Activated CD4-positive, alpha-beta T cell treated with anti-CD3 and anti-CD28 coated beads, Interleukin-2, Interleukin-4, amounts not matched to agents 100 ng/mL and 50 ng/mL, durations not matched to agents 16 hours and 8 hours (primary cell): Measurements from ENCODE around the gene ASB1.
"Not testable (repeated sequence)": the region's sequence is repeated elsewhere in the genome, so short reads cannot be mapped to it uniquely, and the experiment has no call there.

Source experiments
- DNase-seq: peaks from one replicate; pipeline ENCODE4 v3.0.0-alpha.2; 2020; ENCODE audit warnings: low spot score

The ASB1 gene

DNA sequence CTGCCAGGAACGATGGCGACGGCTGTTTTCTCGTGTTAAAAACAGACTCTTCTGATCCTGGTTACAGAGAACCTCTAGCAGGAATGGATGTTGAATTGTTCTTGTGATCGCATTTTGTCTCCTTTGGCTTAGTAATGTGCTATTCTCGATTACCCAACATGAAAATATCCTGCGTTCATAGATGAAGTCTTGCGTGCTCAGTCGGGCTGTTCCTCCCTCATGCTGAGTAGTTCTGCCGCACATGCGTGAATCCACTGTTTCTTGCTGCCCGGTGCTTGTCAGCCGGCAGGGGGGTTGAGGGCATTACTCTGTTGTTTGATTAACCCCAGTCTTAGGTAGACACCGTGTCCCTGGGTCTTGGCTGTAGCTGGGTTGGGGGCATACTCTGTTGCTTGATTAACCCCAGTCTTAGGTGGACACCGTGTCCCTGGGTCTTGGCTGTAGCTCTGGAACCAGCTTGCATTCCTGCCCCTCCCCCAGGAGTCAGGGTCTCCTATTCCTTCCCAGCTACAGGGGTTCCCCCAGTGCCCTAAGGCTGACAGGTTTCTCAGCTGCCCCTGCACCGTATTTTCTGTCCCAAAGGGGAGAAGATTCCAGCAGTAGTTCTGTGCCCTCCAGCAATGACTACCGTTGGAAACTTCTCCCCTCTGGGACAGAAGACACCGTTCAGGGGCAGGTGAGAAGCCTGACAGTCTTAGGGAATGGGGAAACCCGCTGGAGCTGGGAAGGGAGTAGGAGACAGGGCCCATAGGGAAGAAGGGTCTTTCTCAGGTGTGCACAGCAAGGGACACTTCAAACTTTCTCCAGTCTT is 22.1 kb upstream of the ASB1 start:
- no peak for DNase-seq

DNA sequence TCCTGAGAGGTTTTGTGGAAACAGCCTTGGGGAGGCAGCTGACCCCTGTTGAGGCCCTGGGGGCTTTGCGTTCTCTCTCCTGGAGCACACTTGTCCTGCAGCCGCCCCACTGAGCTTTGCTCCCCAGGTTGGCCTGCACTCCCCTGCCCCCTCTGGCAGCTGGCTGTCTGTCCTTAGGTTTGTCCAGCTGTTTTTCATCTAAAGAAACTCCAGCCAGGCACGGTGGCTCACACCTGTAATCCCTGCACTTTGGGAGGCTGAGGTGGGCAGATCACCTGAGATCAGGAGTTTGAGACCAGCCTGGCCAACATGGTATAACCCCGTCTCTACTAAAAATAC is 21.5 kb upstream of the ASB1 start:
- DNase-seq, result not testable (repeated sequence)

DNA sequence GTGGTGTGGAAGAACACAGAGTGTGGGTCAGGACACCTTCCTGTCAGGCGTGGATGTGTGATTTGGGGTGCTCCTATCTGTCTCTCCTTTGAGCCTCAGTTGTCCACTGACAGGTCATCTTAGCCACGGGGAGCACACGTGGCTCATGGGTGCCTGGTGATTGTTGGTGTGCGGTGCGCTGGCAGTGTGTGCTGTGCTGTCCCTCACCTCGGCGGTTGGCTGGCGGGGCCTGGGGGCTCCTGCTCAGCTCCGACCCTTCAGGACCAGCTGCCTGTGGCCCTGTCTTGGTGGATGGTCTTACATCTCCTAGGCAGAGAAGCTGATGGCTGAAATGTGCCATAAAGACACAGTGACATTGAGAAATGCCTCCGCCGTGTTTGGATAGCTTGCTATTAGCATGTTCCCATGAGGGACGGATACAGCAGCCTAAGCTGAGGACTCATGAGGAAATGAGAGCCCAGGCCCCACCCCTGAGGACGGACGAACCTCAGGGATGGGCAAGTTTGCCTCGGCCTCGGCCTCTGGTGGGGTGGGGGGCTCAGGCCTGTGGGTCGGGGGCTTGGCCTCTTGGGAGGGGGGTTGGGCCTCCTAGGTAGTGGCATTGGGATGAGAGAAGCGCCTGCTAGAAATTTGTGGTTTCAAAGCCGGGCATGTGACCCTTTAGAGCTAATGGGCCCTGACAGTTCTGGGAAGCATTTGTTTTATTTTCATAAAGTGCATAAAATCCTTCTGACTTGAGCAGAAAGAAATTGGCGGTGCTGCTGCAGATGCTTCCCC is 20.3 kb upstream of the ASB1 start:
- no peak for DNase-seq

DNA sequence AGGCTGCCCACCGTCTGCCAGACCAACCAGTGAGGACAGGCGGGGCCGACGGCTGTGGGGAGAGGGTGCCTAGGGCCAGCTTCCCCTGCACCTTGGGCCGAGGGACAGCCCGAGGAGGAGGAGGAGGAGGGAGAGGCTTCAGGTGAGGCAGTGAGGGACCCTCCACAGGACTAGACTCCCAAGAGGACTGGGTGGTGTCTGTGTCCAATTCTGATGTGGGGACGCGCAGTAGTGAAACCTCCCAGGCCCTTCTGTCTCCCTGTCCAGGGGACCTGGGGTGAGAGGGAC is 19.8 kb upstream of the ASB1 start:
- no peak for DNase-seq

DNA sequence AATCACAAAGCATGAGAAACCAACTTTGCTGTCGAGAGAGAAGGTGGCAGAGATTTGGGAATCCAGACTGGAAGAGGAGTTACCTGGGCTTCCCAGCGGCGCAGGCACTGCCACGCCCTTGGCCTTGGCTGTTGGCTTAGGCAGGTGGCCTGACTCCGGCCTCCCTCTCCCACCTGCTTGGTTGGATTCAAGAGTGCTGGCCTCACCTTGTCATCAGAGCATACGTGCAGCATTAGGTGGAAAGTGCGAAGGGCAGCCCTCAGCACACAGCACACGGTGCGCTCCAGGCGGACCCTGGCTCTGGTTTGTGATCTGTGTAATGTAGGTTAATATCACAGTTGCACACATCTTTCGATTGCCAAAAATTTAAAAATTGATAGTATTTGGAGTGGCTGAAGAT is 19.2 kb upstream of the ASB1 start:
- no peak for DNase-seq

GRCh38 chr2:238408615-238409340 is 17.9 kb upstream of the ASB1 start:
- no peak for DNase-seq

DNA sequence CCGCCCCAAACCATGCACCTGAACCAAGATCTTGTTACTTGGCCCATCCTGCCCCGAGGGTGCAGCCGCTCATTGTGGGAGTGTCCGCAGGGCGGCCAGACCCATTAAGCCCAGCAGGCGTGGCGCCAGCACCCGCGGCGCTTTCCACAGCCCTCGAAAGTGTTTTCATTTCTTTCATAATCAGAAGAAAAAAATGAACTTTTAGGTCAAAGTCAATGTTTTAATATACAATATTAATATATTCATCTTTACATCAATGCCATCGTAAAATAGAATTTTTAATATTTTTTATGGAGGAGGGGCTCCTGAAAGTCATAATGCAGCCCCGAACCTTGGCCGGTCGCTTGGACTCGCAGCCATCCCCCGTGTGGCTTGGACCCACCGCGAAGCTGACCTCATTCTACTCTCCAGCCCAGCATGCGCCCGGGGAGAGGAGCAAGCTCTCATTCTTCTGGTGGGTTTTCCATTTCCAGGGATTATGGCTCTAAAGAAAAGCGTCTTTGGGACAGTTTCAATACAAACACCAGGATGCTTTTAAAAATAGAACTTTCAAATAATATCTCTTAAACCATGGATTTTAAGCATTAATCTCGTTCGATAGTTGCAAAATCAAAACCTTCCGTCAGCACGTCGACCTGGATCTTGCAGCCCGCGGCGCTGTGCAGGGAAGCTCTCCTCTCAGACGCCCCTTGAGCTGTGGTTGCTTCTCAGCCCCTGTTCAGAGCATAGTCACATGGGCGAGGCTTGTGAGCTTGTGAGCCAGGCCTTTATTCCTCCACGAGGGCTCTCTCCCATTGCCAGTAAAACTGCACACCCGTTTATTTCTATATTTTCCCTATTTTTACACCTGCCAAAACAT is 17.2 kb upstream of the ASB1 start:
- DNase-seq, result no peak

DNA sequence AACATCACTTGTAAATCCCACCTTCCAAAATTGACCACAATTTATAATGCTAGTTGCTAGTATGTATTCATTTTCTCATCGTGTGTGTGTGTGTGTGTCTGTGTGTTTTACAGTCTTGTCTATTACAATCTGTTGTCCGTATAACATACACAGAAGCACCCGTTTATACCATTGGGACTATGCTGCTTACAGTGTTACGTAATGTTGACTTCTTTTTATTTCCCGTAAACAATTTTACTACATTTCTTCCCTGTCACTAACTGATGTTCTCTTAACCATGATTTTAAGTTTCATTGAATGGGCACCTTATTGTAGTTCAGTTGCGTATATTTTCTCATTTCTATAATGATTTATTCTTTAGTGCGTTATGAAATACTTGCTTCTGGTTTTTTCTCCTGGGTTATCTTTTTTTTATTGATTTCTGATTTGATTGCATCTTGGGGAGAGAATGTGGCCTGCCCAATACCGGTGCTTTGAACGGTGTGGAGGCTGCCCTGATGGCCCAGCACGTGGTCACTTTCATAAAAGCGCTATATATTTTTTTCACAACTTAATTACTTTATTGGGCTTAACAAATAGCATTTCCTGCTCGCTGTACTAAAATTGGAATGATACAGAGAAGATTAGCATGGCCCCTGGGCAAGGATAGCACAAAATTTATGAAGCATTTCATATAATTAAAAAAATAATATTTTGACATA is 14.5 kb upstream of the ASB1 start:
- DNase-seq, result no peak

DNA sequence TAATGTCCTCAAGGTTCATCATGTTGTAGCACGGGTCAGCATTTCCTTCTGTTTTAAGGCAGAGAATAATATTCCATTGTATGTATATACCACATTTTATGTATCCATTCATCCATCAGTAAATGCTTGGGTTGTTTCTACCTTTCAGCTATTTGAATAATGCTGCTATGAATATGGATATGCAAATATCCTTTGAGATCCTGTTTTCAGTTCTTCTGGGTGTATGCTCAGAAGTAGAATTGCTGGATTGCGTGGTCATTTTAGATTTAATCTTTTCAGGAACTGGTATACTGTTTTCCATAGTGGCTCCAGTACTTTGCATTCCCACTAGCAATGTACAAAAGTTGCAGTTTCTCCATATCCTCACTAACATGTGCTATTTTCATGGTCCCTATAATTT is 13.4 kb upstream of the ASB1 start:
- no peak for DNase-seq

- no peak for DNase-seq
Observed at GRCh38 chr2:238415036-238415764, 11.5 kb upstream of the ASB1 start.

- DNase-seq, result no peak
Observed at GRCh38 chr2:238415893-238416292, 10.8 kb upstream of the ASB1 start.

DNA sequence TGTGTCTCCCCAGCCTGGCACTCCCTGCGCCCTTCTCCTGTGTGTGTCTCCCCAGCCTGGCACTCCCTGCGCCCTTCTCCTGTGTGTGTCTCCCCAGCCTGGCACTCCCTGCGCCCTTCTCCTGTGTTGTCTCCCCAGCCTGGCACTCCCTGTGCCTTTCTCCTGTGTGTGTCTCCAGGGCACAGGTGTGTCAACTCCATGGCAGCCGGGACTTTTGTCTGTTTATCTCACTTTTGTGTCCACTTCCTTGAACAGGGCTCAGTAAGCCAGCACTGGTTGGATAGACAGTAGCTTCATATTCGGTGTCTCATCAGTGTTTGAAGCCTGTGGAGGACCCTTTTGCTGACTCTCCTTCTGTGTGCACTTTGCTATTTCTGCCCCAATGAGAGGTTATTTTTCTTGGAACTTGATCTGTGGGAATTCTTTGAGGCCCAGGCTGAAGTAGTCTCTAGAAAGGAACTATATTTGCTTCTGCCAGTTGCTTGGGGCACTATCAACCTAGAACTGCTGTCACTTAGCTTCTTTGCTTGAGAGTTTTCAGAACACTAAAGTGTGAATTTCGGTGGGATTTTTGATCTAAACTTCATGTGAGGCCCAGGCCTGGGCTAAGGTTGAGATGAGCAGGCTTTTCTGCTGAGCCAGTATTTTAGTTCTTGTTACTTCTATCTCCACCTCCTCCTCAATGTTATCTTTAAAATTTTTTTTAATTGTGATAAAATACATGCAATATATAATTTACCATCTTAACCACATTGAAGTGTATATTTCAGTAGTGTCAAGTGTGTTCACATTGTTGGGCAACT is 8.3 kb upstream of the ASB1 start:
- no peak for DNase-seq

- no peak for DNase-seq
Observed at GRCh38 chr2:238418999-238419546, 7.7 kb upstream of the ASB1 start.

- no peak for DNase-seq
Observed at GRCh38 chr2:238420442-238420841, 6.3 kb upstream of the ASB1 start.

GRCh38 chr2:238420878-238421694 is 5.6 kb upstream of the ASB1 start:
- no peak for DNase-seq

GRCh38 chr2:238421695-238422035 is 5.1 kb upstream of the ASB1 start:
- no peak for DNase-seq

DNA sequence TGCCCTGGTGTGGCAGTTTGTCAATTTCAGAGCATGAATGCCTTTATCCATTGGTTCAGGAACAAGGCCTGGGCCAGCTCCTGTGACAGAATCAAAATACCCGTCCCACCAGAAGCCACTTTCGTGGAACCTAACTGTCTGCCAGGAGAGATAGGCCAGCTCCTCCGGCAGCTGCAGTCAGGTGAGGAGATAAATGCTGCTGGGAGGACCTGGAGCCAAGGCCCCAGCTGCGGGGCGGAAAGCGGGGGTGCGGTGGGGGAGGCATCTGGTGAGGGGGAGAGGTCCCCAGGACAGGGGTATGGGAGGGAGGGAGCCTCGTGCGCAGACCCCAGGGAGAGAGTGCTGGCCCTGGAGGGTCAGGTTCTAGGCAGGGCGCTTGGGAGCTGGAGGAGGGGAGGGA is 4.4 kb upstream of the ASB1 start:
- no peak for DNase-seq

- no peak for DNase-seq
Observed at GRCh38 chr2:238422940-238423339, 3.8 kb upstream of the ASB1 start.
